IMR-90 (cell line): ENCODE data around the gene SPARC. TPM values are rescaled to one million over a fixed set of nuclear protein-coding genes. Genes with fewer than 3 reads are reported as not detected.

Experiments
- ATAC-seq: fragments of 200-7000 bp; cut with Tn5 transposase; 2 replicates; pipeline ENCODE4 v1.9.1; 2020; ENCODE audit warnings: low read depth, mild to moderate bottlenecking, moderate library complexity
- BruUV-seq: library from RNA; stranded (reverse); fragments of 400-500 nt; replicated peaks from 2 replicates; lab custom pipeline; 2021; lab: Mats Ljungman, UMichigan
- CTCF ChIA-PET: fragments of 300-600 bp; formaldehyde crosslinking; extraction: SDS; loops from one replicate; lab custom pipeline; 2021; ENCODE audit warnings: antibody characterized with exemption; lab: Yijun Ruan, JAX
- POLR2A ChIA-PET: fragments of 300-600 bp; sonication (Branson Sonifier 250); formaldehyde crosslinking; loops from one replicate; lab custom pipeline; 2022; ENCODE audit warnings: antibody characterized with exemption; ENCODE audit not compliant: unreplicated experiment; lab: Charles Lee
- DNase-seq: peaks from one replicate; pipeline ENCODE4 v3.0.0; 2013
- H2AFZ ChIP-seq: replicated peaks from 2 replicates; pipeline ENCODE3; 2013; ENCODE audit warnings: low read length, mild to moderate bottlenecking; ENCODE audit not compliant: poor library complexity
- H2AK5ac ChIP-seq: 2 replicates; pipeline ENCODE4 v1.6.1; 2013; ENCODE audit warnings: low read depth, low read length, inconsistent platforms
- H2AK9ac ChIP-seq: replicated peaks from 2 replicates; pipeline ENCODE3; 2013; ENCODE audit warnings: mild to moderate bottlenecking, low read depth, low read length, moderate library complexity; ENCODE audit not compliant: poor library complexity
- H2BK120ac ChIP-seq: 2 replicates; pipeline ENCODE4 v1.6.1; 2013; ENCODE audit warnings: low read depth, low read length, inconsistent platforms
- H2BK15ac ChIP-seq: 3 replicates; pipeline ENCODE4 v1.6.1; 2013; ENCODE audit warnings: low read depth, low read length, inconsistent platforms
- H2BK20ac ChIP-seq: 2 replicates; pipeline ENCODE4 v1.6.1; 2013; ENCODE audit warnings: low read depth, mild to moderate bottlenecking, inconsistent platforms, low read length, moderate library complexity
- H2BK5ac ChIP-seq: 2 replicates; pipeline ENCODE4 v1.6.1; 2013; ENCODE audit warnings: mild to moderate bottlenecking, low read depth, low read length, inconsistent platforms; ENCODE audit not compliant: poor library complexity, severe bottlenecking
- H3K14ac ChIP-seq: replicated peaks from 2 replicates; pipeline ENCODE4 v1.6.1; 2013; ENCODE audit warnings: low read depth, low read length, inconsistent platforms
- H3K18ac ChIP-seq: 2 replicates; pipeline ENCODE4 v1.6.1; 2013; ENCODE audit warnings: low read depth, low read length, control low read depth
- H3K23ac ChIP-seq: 2 replicates; pipeline ENCODE4 v1.6.1; 2013; ENCODE audit warnings: low read depth, low read length, inconsistent platforms
- H3K27ac ChIP-seq: 2 replicates; pipeline ENCODE4 v1.5.1; 2013; ENCODE audit warnings: mild to moderate bottlenecking, control low read depth, low read length; ENCODE audit not compliant: insufficient read depth
- H3K27me3 ChIP-seq: 2 replicates; pipeline ENCODE4 v1.6.1; 2013; ENCODE audit warnings: low read length; ENCODE audit not compliant: control insufficient read depth, insufficient read depth
- H3K36me3 ChIP-seq: 2 replicates; pipeline ENCODE4 v1.6.1; 2013; ENCODE audit warnings: low read length, mixed read lengths; ENCODE audit not compliant: control insufficient read depth, insufficient read depth
- H3K4ac ChIP-seq: 2 replicates; pipeline ENCODE4 v1.6.1; 2013; ENCODE audit warnings: low read depth, low read length, inconsistent platforms
- H3K4me1 ChIP-seq: 2 replicates; pipeline ENCODE4 v1.6.1; 2013; ENCODE audit warnings: low read length, mixed read lengths; ENCODE audit not compliant: control insufficient read depth, insufficient read depth
- H3K4me2 ChIP-seq: 2 replicates; pipeline ENCODE4 v1.6.1; 2013; ENCODE audit warnings: low read depth, mild to moderate bottlenecking, control low read depth, low read length, moderate library complexity
- H3K4me3 ChIP-seq: 2 replicates; pipeline ENCODE4 v1.5.1; 2013; ENCODE audit warnings: low read depth, mild to moderate bottlenecking, control low read depth, low read length, moderate library complexity; ENCODE audit not compliant: insufficient read depth
- H3K56ac ChIP-seq: 2 replicates; pipeline ENCODE4 v1.6.1; 2013; ENCODE audit warnings: low read length, inconsistent platforms; ENCODE audit not compliant: insufficient read depth; ENCODE audit errors: extremely low read depth
- H3K79me1 ChIP-seq, 2 experiments: 2 replicates each; pipeline ENCODE4 v1.6.1; 2013; ENCODE audit warnings: low read length in 2 of 2, inconsistent platforms in 1 of 2, low read depth in 1 of 2
- H3K9ac ChIP-seq: 2 replicates; pipeline ENCODE4 v1.6.1; 2013; ENCODE audit warnings: low read depth, low read length, control low read depth
- H3K9me1 ChIP-seq: 2 replicates; pipeline ENCODE4 v1.6.1; 2013; ENCODE audit warnings: low read length, inconsistent platforms; ENCODE audit not compliant: insufficient read depth
- H3K9me3 ChIP-seq: 2 replicates; pipeline ENCODE4 v1.6.1; 2013; ENCODE audit warnings: low read length; ENCODE audit not compliant: control insufficient read depth, insufficient read depth
- H4K20me1 ChIP-seq: 2 replicates; pipeline ENCODE4 v1.6.1; 2013; ENCODE audit warnings: low read length, inconsistent platforms; ENCODE audit not compliant: insufficient read depth
- H4K5ac ChIP-seq: 2 replicates; pipeline ENCODE4 v1.6.1; 2013; ENCODE audit warnings: mild to moderate bottlenecking, low read depth, low read length, control low read depth
- H4K8ac ChIP-seq, 2 experiments: 2 replicates each; pipeline ENCODE4 v1.6.1; 2013; ENCODE audit warnings: low read depth in 2 of 2, low read length in 2 of 2, control low read depth in 1 of 2, inconsistent platforms in 1 of 2
- H4K91ac ChIP-seq: 2 replicates; pipeline ENCODE4 v1.6.1; 2013; ENCODE audit warnings: low read depth, low read length, inconsistent platforms; ENCODE audit not compliant: insufficient read depth
- CEBPB ChIP-seq: IDR thresholded peaks from 2 replicates; pipeline ENCODE4 v1.6.1; 2012; ENCODE audit warnings: low read depth, low read length, improper control_type of control experiment
- CHD1 ChIP-seq: IDR thresholded peaks from 2 replicates; pipeline ENCODE4 v1.6.1; 2012; ENCODE audit warnings: low read depth, low read length, improper control_type of control experiment
- CTCF ChIP-seq: conservative IDR thresholded peaks from 2 replicates; pipeline ENCODE4 v1.5.1; 2012; ENCODE audit warnings: mild to moderate bottlenecking, low read depth, low read length, improper control_type of control experiment
- ELK1 ChIP-seq: fragments of 150-350 bp; IDR thresholded peaks from 2 replicates; pipeline ENCODE4 v1.6.1; 2016; ENCODE audit warnings: low read depth, mild to moderate bottlenecking, low read length, moderate library complexity, borderline replicate concordance
- FOS ChIP-seq: fragments of 150-350 bp; IDR thresholded peaks from 2 replicates; pipeline ENCODE4 v1.6.1; 2016; ENCODE audit warnings: low read depth, low read length
- MAFK ChIP-seq: IDR thresholded peaks from 2 replicates; pipeline ENCODE4 v1.6.1; 2012; ENCODE audit warnings: low read depth, low read length, improper control_type of control experiment
- MAZ ChIP-seq: IDR thresholded peaks from 2 replicates; pipeline ENCODE4 v1.6.1; 2012; ENCODE audit warnings: low read depth, mild to moderate bottlenecking, low read length, improper control_type of control experiment, moderate library complexity, borderline replicate concordance
- MXI1 ChIP-seq: IDR thresholded peaks from 2 replicates; pipeline ENCODE4 v1.6.1; 2012; ENCODE audit warnings: low read depth, mild to moderate bottlenecking, low read length, moderate library complexity, borderline replicate concordance
- POLR2A ChIP-seq: IDR thresholded peaks from 2 replicates; pipeline ENCODE4 v1.6.1; 2012; ENCODE audit warnings: mild to moderate bottlenecking, low read depth, low read length
- RAD21 ChIP-seq: IDR thresholded peaks from 2 replicates; pipeline ENCODE4 v1.6.1; 2012; ENCODE audit warnings: low read length, improper control_type of control experiment
- RCOR1 ChIP-seq: IDR thresholded peaks from 2 replicates; pipeline ENCODE4 v1.6.1; 2012; ENCODE audit warnings: mild to moderate bottlenecking, low read length, improper control_type of control experiment; ENCODE audit not compliant: insufficient replicate concordance
- RFX5 ChIP-seq: IDR thresholded peaks from 2 replicates; pipeline ENCODE4 v1.8.0; 2012; ENCODE audit warnings: low read depth, mild to moderate bottlenecking, low read length, moderate library complexity
- SMC3 ChIP-seq: fragments of 150-350 bp; IDR thresholded peaks from 2 replicates; pipeline ENCODE4 v1.6.1; 2016; ENCODE audit warnings: low read depth, mild to moderate bottlenecking, antibody characterized with exemption, low read length, moderate library complexity
- WGBS, 2 experiments: methylation state at CpG; one replicate each; pipeline versions ENCODE4 v1.1.5 to v1.1.7; 2013; ENCODE audit warnings: missing lambda C conversion rate in 2 of 2; ENCODE audit not compliant: insufficient read length in 1 of 2; ENCODE audit errors: extremely low coverage in 2 of 2; 5-methylcytosine and 5-hydroxymethylcytosine counted together
- dilution Hi-C: fragments of 300-500 bp; cut with HindIII; formaldehyde crosslinking; loops from one replicate; pipeline ENCODE4 v1.14.3; 2018; ENCODE audit warnings: low sequenced_read_pairs; ENCODE audit not compliant: unreplicated experiment
- in situ Hi-C: fragments of 300-500 bp; cut with MboI; formaldehyde crosslinking; loops from 3 replicates; pipeline ENCODE4 v1.14.3; 2019; ENCODE audit warnings: low sequenced_read_pairs, inconsistent platforms, mixed read lengths
- intact Hi-C: fragments of 100-400 bp; cut with micrococcal nuclease; formaldehyde crosslinking; loops from 2 replicates; pipeline ENCODE4 v1.10.0; 2022
- polyA plus RNA-seq, 3 experiments: library from polyadenylated mRNA; depleted of rRNA; stranded (reverse); fragments of >200 nt; gene quantifications; 2 replicates each; pipeline ENCODE4 v1.2.3, GENCODE V29; 2012; ENCODE audit warnings: low replicate concordance in 1 of 3
- total RNA-seq: library from RNA; depleted of rRNA; stranded (reverse); fragments of >200 nt; gene quantifications from 2 replicates; pipeline ENCODE4 v1.2.3, GENCODE V29; 2012

SPARC gene
- total and polyA plus RNA-seq, 2 of the 4 experiments (the other 2 are of a cell fraction) = 1,186 to 4,692 TPM

GRCh38 chr5:151659001-151659754, 27.5 kb downstream of the SPARC start:
- peak overlapping the region; percentile 35 for H2AFZ ChIP-seq
- TF ChIP-seq MAFK = no peak
- TF ChIP-seq RCOR1 = no peak
- peak; percentile 52; the same call in 1 of the 2 replicates for TF ChIP-seq CEBPB
- TF ChIP-seq SMC3 = peak; percentile 98
- TF ChIP-seq ELK1 = no peak
- peak; percentile 48; the same call in 1 of the 2 replicates for TF ChIP-seq FOS
- no peak for TF ChIP-seq RFX5
- peak; percentile 93 for TF ChIP-seq CTCF
- no peak for TF ChIP-seq MXI1
- peak; percentile 95 for TF ChIP-seq RAD21
- TF ChIP-seq CHD1 = 0 out of 2 replicates have a peak, but pooled peaks have one; percentile 59
- TF ChIP-seq POLR2A = peak; percentile 51
- TF ChIP-seq MAZ = no peak

More at GRCh38 chr5:151659001-151659754, 27.5 kb downstream of the SPARC start:
- peak overlapping the region; percentile 96 for H2BK20ac ChIP-seq
- H3K23ac ChIP-seq = peak overlapping the region; percentile 57; the same call in 1 of the 2 replicates
- peak; percentile 74 for ATAC-seq
- H3K14ac ChIP-seq = peak overlapping the region; percentile 86
- H4K91ac ChIP-seq = peak overlapping the region; percentile 83
- H3K36me3 ChIP-seq = peaks cover 26% of the 10 kb centered on the region
- peak overlapping the region; percentile 38 to 61 for H4K8ac ChIP-seq
- no peaks in the 10 kb centered on the region for H3K9me3 ChIP-seq
- H3K4me2 ChIP-seq = no peak overlapping the region
- peaks cover 8 to 19% of the 10 kb centered on the region in 2 experiments for H3K79me1 ChIP-seq
- peaks cover 29% of the 10 kb centered on the region for H4K20me1 ChIP-seq
- H3K4ac ChIP-seq = peak overlapping the region; percentile 94
- peak overlapping the region; percentile 36 for H4K5ac ChIP-seq
- peak overlapping the region; percentile 95 for H2BK120ac ChIP-seq
- no CpG with 5 or more reads among the region's 10 CpGs for WGBS, 2 experiments
- ChIA-PET POLR2A (interaction anchor here (0.6 to 1.8 kb wide), 3 partner anchors 26 to 82 kb away, joined by 3 to 8 read pairs (median 3); no protein-coding TSS in a partner anchor), CTCF (interaction anchor here (0.6 to 3.4 kb wide), 20 partner anchors 9 to 112 kb away, joined by 3 to 55 read pairs (median 4); partner anchors contain the start of genes ATOX1 and SPARC)
- H3K4me3 ChIP-seq = no peak overlapping the region
- BruUV-seq = no TSS peak
- no peaks in the 10 kb centered on the region for H3K27me3 ChIP-seq
- peak overlapping the region; percentile 54; the same call in 1 of the 2 replicates for H3K56ac ChIP-seq
- peak overlapping the region; percentile 82 for H3K27ac ChIP-seq
- peak overlapping the region; percentile 33 for H2AK9ac ChIP-seq
- dilution Hi-C loops (no loop called here), in situ Hi-C loops (no loop called here), intact Hi-C loops (loop anchor here (1.0 to 2.0 kb wide), 4 partner anchors 26 to 112 kb away; partner anchors contain the start of gene G3BP1)
- peaks cover 17% of the 10 kb centered on the region for H3K4me1 ChIP-seq
- H3K9ac ChIP-seq = 0 out of 2 replicates have a peak overlapping the region, but pooled peaks have one; percentile 12
- H2BK15ac ChIP-seq = peak overlapping the region; percentile 77; the same call in 2 of the 3 replicates
- H3K18ac ChIP-seq = peak overlapping the region; percentile 53
- H3K9me1 ChIP-seq = 0 out of 2 replicates have a peak, but pooled peaks cover 8% of the 10 kb centered on the region
- DNase-seq = peak; percentile 80
- H2BK5ac ChIP-seq = peak overlapping the region; percentile 87
- peak overlapping the region; percentile 83; the same call in 1 of the 2 replicates for H2AK5ac ChIP-seq
